ENCODE measurements around the gene PRDX2.

The PRDX2 gene

DNA sequence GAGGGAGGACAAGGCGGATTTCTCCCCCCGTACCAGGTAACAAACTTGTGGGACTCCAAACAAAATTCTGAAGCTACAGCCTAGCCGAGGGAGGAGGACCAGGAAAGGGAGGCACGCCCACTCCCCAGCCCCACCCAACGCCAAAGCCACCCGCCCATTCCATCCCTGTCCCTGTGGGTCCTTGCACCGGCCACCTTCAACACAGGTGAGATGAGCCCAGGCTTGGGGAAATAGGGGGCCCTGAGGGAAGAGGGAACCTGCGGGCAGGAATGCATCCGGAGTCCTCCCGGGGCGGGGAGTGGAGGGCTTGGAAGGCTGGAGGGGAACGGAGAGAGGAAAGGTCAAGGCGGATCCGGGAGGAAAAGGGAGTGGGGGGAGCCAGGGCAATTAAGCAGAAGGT lies 50.0 kb downstream of the PRDX2 start, which contains the start of gene BEST2:
BEST2 (plus strand) TSS at position 157 of the 400 bp plus-strand sequence. CDS start 802 bp downstream, outside the sequence.
- no peak for DNase-seq

DNA sequence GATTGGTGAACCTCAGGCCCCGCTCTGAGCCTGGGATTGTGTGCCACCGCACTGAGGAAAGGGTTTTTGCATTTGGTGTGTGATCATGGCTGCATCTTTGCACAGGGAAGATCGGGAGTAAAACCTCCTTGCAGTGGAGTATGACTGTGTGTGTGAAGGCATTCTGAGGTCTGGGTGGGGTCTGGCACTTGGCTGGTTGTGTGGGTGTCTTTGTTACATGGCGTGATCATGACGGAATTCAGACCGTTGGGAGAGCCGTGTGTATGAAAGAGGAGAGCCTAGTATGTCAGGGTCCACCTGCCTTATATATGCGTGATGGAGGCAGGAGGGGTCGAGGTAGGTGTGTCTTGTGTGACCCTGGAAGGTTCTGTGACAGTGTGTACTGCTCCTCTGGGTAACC lies 50.7 kb downstream of the PRDX2 start:
- no peak for DNase-seq

DNA sequence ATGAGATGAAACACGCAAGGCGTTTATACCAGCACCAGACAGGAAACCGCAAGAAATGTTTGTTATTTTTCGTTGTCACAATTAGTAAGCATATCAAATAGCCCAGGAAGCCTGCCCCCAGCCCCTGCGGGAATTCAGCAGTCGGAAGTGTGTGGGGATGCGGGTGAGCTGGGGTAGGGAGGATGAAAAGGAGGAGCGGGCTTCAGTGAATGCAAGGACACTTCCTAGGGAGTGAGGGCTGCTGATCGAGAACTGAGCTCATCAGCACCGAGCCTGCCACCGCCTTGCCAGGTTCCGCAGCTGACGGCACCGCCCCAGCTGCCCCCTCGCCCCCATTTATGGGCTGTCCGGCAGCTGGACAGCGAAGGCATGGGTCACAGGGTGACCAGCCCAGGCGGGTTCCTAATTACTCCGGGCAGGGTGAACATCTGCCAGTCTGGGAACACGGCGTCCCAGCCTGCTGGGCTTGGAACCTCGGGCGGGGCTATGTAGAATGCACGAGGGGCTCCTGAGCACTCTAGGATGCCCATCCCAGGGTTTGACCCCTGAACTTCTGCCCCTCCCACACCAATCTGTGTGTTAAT lies 51.6 kb downstream of the PRDX2 start:
- DNase-seq = peak; percentile 60

DNA sequence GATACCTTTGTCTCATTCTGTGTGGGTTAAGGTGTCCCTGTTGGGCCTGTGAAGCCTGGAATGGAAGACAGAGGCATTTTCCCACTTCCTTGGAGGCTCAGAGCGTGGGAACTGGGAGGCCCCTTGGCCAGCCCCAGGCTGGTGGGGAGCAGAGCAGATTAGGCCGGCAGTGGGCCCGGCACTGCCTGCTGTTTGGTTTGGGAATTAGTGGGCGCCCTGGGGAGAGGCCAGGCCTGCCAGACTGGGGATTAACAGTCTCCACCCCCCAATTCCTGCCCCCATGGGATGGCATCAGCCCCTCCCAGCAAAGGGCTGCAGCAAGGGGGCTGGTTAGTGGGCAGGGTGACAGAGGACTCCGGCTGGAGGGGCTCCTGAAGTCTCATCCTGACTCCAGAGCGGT lies 53.1 kb downstream of the PRDX2 start:
- no peak for DNase-seq
